ENCODE results near the gene SYNPR.

- TF ChIP-seq, protein P1, sequence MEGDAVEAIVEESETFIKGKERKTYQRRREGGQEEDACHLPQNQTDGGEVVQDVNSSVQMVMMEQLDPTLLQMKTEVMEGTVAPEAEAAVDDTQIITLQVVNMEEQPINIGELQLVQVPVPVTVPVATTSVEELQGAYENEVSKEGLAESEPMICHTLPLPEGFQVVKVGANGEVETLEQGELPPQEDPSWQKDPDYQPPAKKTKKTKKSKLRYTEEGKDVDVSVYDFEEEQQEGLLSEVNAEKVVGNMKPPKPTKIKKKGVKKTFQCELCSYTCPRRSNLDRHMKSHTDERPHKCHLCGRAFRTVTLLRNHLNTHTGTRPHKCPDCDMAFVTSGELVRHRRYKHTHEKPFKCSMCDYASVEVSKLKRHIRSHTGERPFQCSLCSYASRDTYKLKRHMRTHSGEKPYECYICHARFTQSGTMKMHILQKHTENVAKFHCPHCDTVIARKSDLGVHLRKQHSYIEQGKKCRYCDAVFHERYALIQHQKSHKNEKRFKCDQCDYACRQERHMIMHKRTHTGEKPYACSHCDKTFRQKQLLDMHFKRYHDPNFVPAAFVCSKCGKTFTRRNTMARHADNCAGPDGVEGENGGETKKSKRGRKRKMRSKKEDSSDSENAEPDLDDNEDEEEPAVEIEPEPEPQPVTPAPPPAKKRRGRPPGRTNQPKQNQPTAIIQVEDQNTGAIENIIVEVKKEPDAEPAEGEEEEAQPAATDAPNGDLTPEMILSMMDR (IDR thresholded peaks at IDR 0.05): no peak
- TF ChIP-seq POLR2AphosphoS5 (IDR thresholded peaks at IDR 0.05) (no peak), POLR2A (IDR thresholded peaks at IDR 0.05) (no peak)
Measured at GRCh38 chr3:63441262-63441661, 163.2 kb downstream of the SYNPR start.
